Colon (tissue), 2 donors: Measurements from ENCODE around the gene PFN3.
"Not testable (repeated sequence)": the region's sequence is repeated elsewhere in the genome, so short reads cannot be mapped to it uniquely, and the experiment has no call there.

Experiments used
- FAIRE-seq: peaks from 2 replicates; lab custom pipeline; 2012; peaks lifted over from hg19 to GRCh38; lab: Jason Lieb, UNC
- donor health status: control.
- donor health status: control.

The PFN3 gene

DNA sequence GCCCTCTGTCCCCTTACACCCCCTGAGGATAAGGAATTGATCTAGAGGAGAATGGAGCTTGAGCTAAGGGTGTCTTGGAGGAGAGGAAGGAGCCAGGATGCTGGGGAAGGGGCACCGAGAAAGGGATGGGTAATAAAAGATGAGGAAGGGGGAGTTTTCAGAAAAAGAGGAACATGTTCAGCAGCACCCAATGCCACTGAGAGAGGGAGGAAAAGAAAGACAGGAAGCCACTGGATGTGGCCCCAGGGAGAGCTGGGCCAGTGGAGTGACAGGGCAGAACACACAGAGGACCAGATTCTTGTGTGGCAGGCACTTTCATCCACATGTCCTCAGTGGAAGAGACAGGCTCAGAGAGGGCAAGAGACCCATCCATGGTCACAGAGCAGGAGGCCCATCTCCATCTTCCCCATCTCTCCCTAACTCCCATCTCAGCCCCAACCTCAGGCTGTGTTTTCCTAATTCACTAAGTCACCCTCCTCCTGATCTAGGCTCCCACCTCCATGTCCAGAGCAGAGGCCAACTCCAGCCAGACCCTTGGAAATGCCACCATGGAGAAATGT is 7.2 kb downstream of the PFN3 start:
- no peak for FAIRE-seq

GRCh38 chr5:177392765-177393164 is 7.7 kb downstream of the PFN3 start:
- no peak for FAIRE-seq

DNA sequence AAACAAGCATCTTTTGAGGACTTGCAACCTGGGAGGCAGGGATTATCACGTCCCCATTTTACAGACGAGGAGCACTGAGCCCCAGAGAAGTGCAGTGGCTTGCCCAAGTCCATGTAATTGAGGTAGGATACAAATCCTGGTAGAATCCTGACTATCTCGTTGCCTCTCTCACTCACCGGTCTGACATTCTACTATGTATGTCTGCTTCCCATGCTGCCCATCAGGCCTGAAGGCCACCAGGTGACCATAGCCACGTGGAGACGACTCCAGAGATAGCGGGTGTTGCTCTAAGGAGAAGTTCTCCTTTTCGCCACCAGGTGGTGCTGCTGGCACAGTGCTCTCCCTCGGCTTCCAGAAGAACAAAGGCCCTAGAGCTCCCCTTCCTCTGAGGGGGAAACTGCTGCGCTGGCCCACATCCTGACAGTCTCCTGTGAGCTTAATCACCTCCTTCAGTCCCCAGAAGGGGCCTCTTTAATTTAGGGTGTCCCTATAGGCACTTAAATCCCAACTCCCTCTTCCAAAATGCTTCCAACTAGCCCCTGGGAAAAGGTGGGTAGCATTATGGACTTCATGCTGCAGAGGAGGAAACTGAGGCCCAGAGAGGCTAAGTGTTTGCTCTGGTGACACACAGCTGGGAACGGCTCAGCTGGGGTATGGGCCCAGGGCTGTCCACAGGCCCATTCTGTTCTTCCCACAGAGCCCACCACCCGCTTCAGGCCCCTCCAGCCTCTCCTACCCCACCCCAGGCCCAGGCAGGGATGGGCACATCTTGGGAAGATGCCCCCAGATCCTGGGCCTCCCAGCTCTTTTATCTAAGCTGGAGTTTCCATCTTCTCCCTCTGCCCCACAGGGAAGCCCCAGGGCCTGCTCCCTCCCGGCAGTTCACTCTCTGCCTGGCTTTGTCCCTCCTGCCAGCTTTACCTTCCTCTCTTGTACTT is 9.8 kb downstream of the PFN3 start:
- FAIRE-seq = no peak

DNA sequence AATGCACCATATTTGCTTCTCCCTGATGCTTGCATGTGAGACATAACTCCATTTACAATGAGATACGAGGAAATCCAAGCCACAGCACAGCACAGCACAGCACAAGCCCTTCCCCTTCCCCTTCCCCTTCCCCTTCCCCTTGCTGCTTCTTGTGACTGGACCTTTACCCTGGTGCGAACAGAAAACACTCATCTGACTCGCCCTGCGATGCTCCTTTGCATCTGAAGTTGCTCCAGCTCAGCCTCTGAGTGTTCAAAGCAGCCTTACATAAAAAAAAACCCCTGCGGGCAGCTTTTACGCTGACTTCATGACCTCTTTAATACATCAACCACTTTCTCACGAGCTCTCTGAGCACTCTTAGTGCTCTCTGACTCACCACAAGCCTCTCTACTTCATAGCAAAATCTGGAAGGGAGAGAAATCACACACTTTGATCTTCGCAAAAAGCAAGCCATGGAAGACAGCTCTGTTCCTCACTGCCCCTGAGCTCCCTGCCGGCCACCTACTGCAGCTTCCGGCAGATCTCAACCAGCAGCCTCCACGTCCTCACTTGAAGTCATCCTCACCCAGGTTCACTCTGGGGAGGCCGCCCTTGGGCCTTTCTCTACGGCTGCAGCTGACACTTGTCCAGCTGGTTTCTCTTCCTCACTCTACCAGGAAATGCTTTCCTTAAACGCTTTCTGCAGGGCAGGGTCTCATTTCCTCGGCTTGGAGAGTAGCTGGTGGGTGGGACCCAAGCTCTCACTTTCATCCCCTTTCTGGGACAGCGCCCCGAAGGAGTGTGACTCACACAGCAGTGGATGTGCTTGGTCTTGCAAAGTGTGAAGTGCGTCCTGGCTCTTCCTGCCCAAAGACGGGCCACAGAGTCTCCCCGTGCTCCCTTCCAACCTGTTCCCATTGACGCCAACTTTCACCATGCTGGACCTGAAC is 11.0 kb downstream of the PFN3 start:
- FAIRE-seq = no peak

GRCh38 chr5:177388521-177389052 is 11.9 kb downstream of the PFN3 start:
- FAIRE-seq = no peak

- no peak for FAIRE-seq
Measured at GRCh38 chr5:177387405-177387804, 13.1 kb downstream of the PFN3 start.

DNA sequence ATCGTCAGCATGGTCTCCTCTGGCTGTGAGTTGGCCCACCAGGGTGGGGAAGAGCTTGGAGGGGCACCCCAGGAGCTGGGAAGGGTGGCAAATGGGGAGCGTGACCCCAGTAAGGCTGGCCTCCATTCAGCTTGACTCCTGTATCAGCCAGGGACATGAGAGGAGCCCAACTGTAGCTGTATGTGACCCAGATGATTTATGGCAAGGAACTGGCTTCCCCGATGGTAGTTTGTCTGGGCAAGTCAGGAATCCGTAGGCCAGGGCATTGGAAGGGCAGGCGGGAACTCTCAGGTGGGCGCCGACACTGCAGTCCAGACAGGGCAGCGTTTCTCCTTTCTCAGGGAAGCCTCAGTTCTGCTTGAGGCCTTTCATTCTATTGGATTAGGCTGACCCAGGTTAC is 13.9 kb downstream of the PFN3 start:
- no peak for FAIRE-seq

DNA sequence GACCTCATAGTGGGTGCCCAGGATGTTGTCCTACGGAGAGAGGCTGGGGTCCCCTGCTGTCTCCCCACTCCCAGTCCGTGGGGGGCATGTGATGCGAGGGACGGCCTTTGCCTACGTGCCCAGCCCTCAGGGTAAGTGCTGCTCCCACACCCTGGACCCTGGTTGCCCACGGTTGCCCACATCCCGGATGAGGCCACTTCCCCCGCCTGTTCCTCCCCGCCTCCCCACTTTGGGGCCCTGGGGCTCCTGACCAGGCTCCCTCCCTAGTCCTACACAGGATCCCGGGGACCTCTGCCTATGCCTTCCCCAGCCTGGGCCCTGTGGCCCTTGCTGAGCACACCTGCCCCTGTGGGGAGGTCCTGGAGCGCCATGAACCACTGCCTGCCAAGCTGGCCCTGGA is 14.7 kb downstream of the PFN3 start:
- FAIRE-seq = no peak

DNA sequence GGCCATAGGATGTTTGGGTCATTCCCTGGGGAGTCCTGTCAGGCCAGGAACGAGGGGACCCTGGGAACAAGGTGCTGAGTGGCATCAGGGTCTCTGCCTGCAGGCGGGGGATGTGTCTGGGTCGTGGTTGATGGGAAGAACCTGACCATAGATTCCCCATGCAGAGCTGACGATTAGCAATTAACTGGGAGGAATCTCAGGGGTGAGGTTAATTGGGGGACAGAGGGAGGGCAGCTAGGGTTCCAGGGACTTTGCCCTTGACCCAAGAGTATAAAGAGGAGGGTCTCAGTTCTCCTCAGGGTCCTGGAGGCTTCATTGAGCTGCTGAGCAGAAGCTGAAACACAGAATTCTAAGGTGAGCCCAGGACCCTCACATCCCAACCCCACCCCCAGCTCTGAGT is 16.3 kb downstream of the PFN3 start, which contains the start of gene SLC34A1:
TSS of gene SLC34A1 (plus strand) at position 301 of the 400 bp plus-strand sequence. CDS start 1,308 bp downstream, outside the sequence.
- no peak for FAIRE-seq

DNA sequence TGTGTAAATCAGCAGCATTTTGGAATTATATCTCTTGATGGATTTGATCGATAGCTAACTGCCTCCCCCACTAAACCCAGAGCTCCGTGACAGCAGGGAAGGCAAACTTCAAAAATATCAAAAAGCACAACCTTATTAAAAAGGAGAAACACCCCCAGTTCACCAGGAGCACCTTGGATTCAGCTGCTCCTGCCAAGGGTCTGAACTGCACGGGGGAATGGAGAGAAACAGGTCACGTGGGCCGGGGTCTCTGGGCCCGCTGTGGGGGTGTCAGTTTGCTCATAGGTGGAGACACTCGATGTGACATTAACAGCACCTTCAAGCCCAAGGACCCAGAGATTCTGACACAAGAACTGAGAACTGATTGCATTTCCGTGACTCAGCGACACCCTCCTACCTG is 17.3 kb downstream of the PFN3 start:
- FAIRE-seq = no peak

DNA sequence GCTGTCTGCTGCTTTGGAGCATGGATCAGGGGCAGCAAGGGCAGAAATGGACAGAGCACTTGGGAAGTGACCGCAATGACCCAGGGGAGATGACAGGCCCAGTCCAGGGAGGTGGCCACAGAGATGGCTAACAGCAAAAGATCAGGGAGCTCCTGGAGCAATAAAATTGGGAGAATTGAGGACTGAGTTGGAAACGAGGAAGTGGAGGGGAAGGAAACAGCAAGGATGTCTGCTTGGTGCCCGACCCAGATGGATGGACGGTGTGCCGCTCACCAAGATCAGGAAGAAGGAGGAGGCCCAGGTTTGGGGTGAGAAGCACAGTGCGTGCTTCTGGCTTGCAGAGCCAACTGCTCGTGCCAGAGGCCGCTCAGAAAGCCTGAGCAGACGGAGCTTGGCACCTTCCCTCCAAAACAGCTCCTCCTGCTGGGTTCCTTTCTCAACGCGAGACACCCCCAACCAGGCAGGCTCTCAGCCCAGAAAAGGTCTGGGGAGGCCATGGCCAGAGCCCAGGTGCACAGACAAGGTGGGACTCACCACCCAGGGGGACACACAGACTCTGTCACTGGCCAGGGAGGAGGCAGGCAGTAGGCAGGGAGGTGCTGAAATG is 17.9 kb downstream of the PFN3 start:
- FAIRE-seq = no peak

- no peak for FAIRE-seq
Measured at GRCh38 chr5:177380805-177381126, 19.7 kb downstream of the PFN3 start.

DNA sequence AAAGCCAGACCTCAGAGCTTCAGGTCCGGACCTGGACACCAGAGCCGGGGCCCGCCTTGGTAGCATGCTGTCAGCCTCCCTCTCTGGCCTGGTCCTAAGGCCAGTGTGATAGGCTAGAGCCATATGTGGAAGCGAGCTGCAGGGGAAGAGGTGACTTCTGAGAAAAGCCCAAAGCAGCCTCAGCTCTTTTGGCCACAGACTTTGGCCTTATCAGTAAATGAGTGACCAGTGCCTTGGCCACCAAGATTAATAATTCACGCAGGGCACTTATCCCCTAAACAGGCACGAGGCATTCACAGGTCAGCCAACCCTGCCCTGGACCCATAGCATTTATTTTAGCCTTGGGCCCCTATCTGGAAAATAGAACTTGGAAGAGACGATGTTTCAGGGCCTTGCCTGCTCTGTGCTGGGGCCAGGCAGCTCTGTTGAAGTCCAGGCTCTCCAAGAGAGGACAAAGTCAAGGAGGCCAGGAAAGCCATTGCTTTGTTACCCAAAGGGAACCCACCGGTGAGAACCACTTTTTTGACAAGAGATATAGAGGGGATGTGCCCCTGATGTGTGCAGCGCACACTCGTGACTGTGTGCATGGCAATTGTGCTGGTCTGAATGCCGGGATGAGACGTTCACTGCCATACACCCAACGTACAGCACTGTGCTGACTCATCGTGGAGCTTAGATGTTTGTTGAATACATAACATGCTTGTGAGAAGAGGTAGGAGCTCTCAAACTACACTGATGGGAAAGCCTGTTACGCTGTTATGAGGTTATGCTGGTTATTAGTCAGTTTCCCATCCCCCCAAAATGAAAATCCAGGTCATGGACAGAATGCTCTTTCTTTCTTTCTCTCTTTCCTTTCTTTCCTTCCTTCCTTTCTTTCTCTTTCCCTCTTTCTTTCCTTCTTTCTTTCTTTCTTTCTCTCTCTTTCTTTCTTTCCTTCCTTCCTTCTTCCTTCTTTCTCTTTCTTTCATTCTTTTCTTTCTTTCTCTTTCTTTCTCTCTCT is 21.3 kb downstream of the PFN3 start:
- no peak for FAIRE-seq

GRCh38 chr5:177377851-177378776 is 22.3 kb downstream of the PFN3 start:
- no peak for FAIRE-seq

DNA sequence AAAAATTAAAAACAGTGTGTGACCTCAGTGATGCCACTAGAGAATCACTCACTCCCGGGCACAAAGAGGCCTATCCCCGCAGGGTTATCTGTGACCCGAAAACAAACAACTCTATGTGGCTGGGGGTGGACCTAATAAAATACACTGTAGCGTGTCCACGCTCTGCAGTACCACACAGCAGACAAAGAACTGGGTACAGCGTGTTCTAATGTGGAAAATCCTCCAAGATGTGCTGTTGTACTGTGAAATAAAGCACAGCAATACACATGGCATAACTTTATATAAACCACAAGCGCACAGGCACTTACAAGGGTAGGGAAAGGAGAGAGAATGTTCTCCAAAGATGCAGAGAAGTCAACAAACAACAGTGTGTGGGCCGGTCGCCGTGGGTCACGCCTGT is 24.4 kb downstream of the PFN3 start:
- FAIRE-seq = no peak

GRCh38 chr5:177375516-177375915 is 24.9 kb downstream of the PFN3 start:
- not testable (repeated sequence) for FAIRE-seq

GRCh38 chr5:177374211-177374610 is 26.2 kb downstream of the PFN3 start:
- no peak for FAIRE-seq

DNA sequence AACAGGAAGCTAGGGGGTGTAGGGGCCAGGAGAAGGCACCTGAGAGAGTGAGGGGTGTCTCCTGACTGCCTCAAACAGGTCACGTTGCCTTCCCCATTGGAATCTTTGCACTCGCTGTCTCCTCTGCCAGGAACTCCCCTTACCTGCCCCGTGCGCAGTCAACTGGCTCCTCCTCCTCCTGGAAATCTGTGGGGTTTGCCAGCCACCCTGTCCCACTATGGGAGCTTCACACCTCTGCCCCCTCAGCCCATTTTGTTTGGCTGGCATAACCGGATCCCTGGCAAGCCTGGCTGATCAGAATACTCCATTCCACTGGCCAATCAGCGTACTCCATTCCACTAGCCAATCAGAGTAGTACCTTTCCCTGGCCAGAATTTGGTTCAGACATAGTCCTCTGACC is 26.7 kb downstream of the PFN3 start:
- no peak for FAIRE-seq

DNA sequence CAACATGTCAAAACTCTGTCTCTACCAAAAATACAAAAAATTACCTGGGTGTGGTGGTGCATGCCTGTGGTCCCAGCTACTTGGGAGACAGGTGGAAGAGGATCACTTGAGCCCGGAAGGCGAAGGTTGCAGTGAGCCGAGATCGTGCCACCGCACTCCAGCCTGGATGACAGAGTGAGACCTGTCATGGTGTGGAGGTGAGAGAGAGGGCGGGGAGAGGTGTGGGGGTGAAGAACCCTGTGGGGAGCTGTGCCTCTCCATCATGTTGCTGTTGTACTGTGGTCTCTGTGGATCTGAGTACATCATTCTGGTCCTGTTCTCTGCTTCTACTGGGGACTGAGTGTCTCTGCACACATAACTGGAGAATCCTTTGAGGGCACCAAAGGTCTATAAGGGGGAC is 27.6 kb downstream of the PFN3 start:
- FAIRE-seq = no peak
